Esophagus squamous epithelium (tissue), 5 donors: Measurements from ENCODE around the gene ZNF428. TPM values are rescaled to one million over a fixed set of nuclear protein-coding genes. Genes with fewer than 3 reads are reported as not detected.

Experiments used
- DNase-seq: peaks from one replicate; lab custom pipeline; 2025; lab: John Stamatoyannopoulos, UW
- H3K27ac ChIP-seq, 4 donors: fragments of 200-600 bp; sonication (generic); one replicate each; pipeline ENCODE4 v1.5.1; 2016 to 2019; ENCODE audit warnings: mild to moderate bottlenecking in 1 of 4
- H3K27me3 ChIP-seq, 4 donors: fragments of 200-600 bp; sonication (generic); 1 replicate in 3 of 4; 2 replicates in 1 of 4; pipeline versions ENCODE4 v1.5.1 to v1.6.0; 2017 to 2021; ENCODE audit warnings: antibody characterized with exemption in 1 of 4
- H3K36me3 ChIP-seq, 3 donors: fragments of 200-600 bp; sonication (generic); one replicate each; pipeline ENCODE4 v1.5.1; 2016 to 2019
- H3K4me1 ChIP-seq, 3 donors: fragments of 200-600 bp; sonication (generic); one replicate each; pipeline ENCODE4 v1.5.1; 2017 to 2019
- H3K4me3 ChIP-seq, 4 donors: fragments of 200-600 bp; sonication (generic); 1 replicate in 3 of 4; 2 replicates in 1 of 4; pipeline ENCODE4 v1.5.1; 2016 to 2019; ENCODE audit warnings: mild to moderate bottlenecking in 2 of 4, moderate library complexity in 1 of 4
- H3K9me3 ChIP-seq, 3 donors: fragments of 200-600 bp; sonication (generic); one replicate each; pipeline ENCODE4 v1.5.1; 2016 to 2019
- CTCF ChIP-seq, 6 experiments: fragments of 450-650 bp in 4 of 6; fragments of 200-600 bp in 2 of 6; sonication (generic) in 2 of 6; IDR thresholded peaks; one replicate each; pipeline ENCODE4 v1.5.1; 2016 to 2019; ENCODE audit warnings: antibody characterized with exemption in 6 of 6, mild to moderate bottlenecking in 4 of 6, moderate library complexity in 4 of 6
- POLR2A ChIP-seq, 4 donors: fragments of 450-650 bp; IDR thresholded peaks; one replicate each; pipeline ENCODE4 v1.6.1; 2017; ENCODE audit warnings: antibody characterized with exemption in 4 of 4, mild to moderate bottlenecking in 4 of 4, moderate library complexity in 3 of 4
- WGBS, 2 donors: methylation state at CpG; one replicate each; pipeline ENCODE4 v1.1.5; 2018; 5-methylcytosine and 5-hydroxymethylcytosine counted together
- intact Hi-C: fragments of 100-400 bp; cut with DNase I; formaldehyde crosslinking; loops from one replicate; pipeline ENCODE4 v1.15.0; 2022
- total RNA-seq, 4 donors: library from RNA; depleted of rRNA; stranded (reverse); fragments of >200 nt; gene quantifications; one replicate each; pipeline ENCODE4 v1.1.0, GENCODE V29; 2016
- donor health status: DM: yes; HTN: yes; CAD: no.

The ZNF428 gene
- total RNA-seq, 4 donors from 2014 or later: 7.9 to 19.3 (median 11.8) TPM

- no peak for DNase-seq
- no peak overlapping the region for H3K27ac ChIP-seq
- peaks cover 0 to 17% (median 0%) of the 10 kb centered on the region in 4 donors for H3K27me3 ChIP-seq
- TF ChIP-seq CTCF (IDR thresholded peaks at IDR 0.05) (no peak), POLR2A (IDR thresholded peaks at IDR 0.05) (no peak)
- WGBS, 2 donors: 75 to 84% methylated on average over 2 of the region's 2 CpGs
- H3K4me1 ChIP-seq: peaks cover 9 to 33% (median 10%) of the 10 kb centered on the region in 3 donors
- intact Hi-C loops: no loop called here
- H3K36me3 ChIP-seq: no peaks in the 10 kb centered on the region
- H3K9me3 ChIP-seq: no peaks in the 10 kb centered on the region
- no peak overlapping the region for H3K4me3 ChIP-seq
Observed at GRCh38 chr19:43641333-43641732, 21.9 kb upstream of the ZNF428 start.

- intact Hi-C loops: no loop called here
- Histone ChIP-seq H3K36me3 (no peaks in the 10 kb centered on the region), H3K27ac (peak overlapping the region in 3 of 4 donors; percentile 75 to 93 (median 80)), H3K4me1 (peaks cover 9 to 41% (median 10%) of the 10 kb centered on the region in 3 donors), H3K27me3 (peaks cover 0 to 20% (median 0%) of the 10 kb centered on the region in 4 donors), H3K9me3 (no peaks in the 10 kb centered on the region), H3K4me3 (peak overlapping the region; percentile 49 to 80 (median 69))
- 0 to 20% methylated on average over 2 to 5 of the region's 9 CpGs for WGBS, 2 donors
- no peak for DNase-seq
- no peak for TF ChIP-seq CTCF (IDR thresholded peaks at IDR 0.05)
- peak in 1 of 4 donors; percentile 25 for TF ChIP-seq POLR2A (IDR thresholded peaks at IDR 0.05)
Observed at GRCh38 chr19:43640424-43640757, 21.0 kb upstream of the ZNF428 start.

GRCh38 chr19:43639519-43640423 lies 20.3 kb upstream of the ZNF428 start, which contains the start of gene CADM4:
Gene CADM4, minus strand, starts transcription at chr19:43639850. Its CDS starts 60 bp downstream, at chr19:43639790.
- WGBS, 2 donors: 1 to 5% methylated on average over 30 to 31 of the region's 110 CpGs
- no peaks in the 10 kb centered on the region for H3K9me3 ChIP-seq
- H3K4me3 ChIP-seq: peak within 1 kb of the TSS; percentile 49 to 80 (median 69)
- intact Hi-C loops: no loop called here
- peaks cover 0 to 20% (median 0%) of the 10 kb centered on the region in 4 donors for H3K27me3 ChIP-seq
- H3K4me1 ChIP-seq: peaks cover 12 to 47% (median 12%) of the 10 kb centered on the region in 3 donors
- peak within 1 kb of the TSS; percentile 63 to 93 (median 78) for H3K27ac ChIP-seq
- DNase-seq: no peak
- no peaks in the 10 kb centered on the region for H3K36me3 ChIP-seq
- TF ChIP-seq CTCF (IDR thresholded peaks at IDR 0.05): no peak
- TF ChIP-seq POLR2A (IDR thresholded peaks at IDR 0.05): no peak

GRCh38 chr19:43638995-43639518 lies 19.6 kb upstream of the ZNF428 start:
- no peak for DNase-seq
- intact Hi-C loops: no loop called here
- Histone ChIP-seq H3K4me1 (peaks cover 13 to 54% (median 19%) of the 10 kb centered on the region in 3 donors), H3K4me3 (peak overlapping the region; percentile 49 to 80 (median 69)), H3K36me3 (no peaks in the 10 kb centered on the region), H3K9me3 (no peaks in the 10 kb centered on the region), H3K27me3 (peaks cover 0 to 20% (median 0%) of the 10 kb centered on the region in 4 donors), H3K27ac (peak overlapping the region in 3 of 4 donors; percentile 49 to 80 (median 75))
- WGBS, 2 donors: 9 to 21% methylated on average over 16 to 17 of the region's 18 CpGs
- TF ChIP-seq CTCF (IDR thresholded peaks at IDR 0.05): no peak
